Endothelial cell of umbilical vein (primary cell): ENCODE data around the gene FAM120B. TPM values are rescaled to one million over a fixed set of nuclear protein-coding genes. Genes with fewer than 3 reads are reported as not detected.

Experiments used
- BruUV-seq: library from RNA; stranded (reverse); fragments of 400-500 nt; replicated peaks from 2 replicates; lab custom pipeline; 2021; lab: Mats Ljungman, UMichigan
- CTCF ChIA-PET: fragments of 300-600, 350-600 bp; sonication (Branson Sonifier 250); formaldehyde crosslinking; loops from one replicate; lab custom pipeline; 2021; ENCODE audit warnings: antibody characterized with exemption, inconsistent platforms; lab: Charles Lee
- POLR2A ChIA-PET: fragments of 300-600, 350-600 bp; sonication (Branson Sonifier 250); formaldehyde crosslinking; loops from one replicate; lab custom pipeline; 2021; ENCODE audit warnings: antibody characterized with exemption, inconsistent platforms; lab: Charles Lee
- DNase-seq: peaks from one replicate; pipeline ENCODE4 v3.0.0-alpha.2; 2011; ENCODE audit warnings: low read depth, low spot score
- FAIRE-seq: peaks from 2 replicates; lab custom pipeline; 2011; peaks lifted over from hg19 to GRCh38; lab: Jason Lieb, UNC
- H2AFZ ChIP-seq: 2 replicates; pipeline ENCODE4 v1.6.0; 2012; ENCODE audit warnings: low read depth, low read length, control low read depth, inconsistent platforms
- H3K27ac ChIP-seq: 2 replicates; pipeline ENCODE4 v1.5.1; 2011; ENCODE audit warnings: low read depth, mild to moderate bottlenecking, control low read depth, low read length, moderate library complexity; ENCODE audit not compliant: insufficient read depth
- H3K27me3 ChIP-seq, 2 experiments: 2 replicates each; pipeline versions ENCODE4 v1.6.0 to v1.6.1; 2011; ENCODE audit warnings: low read length in 2 of 2, mixed read lengths in 1 of 2; ENCODE audit not compliant: control insufficient read depth in 2 of 2, insufficient read depth in 2 of 2
- H3K36me3 ChIP-seq, 2 experiments: 2 replicates in 1 of 2; 3 replicates in 1 of 2; pipeline ENCODE4 v1.5.1; 2011; ENCODE audit warnings: low read length in 2 of 2, mild to moderate bottlenecking in 1 of 2, moderate library complexity in 1 of 2; ENCODE audit not compliant: control insufficient read depth in 2 of 2, insufficient read depth in 2 of 2; ENCODE audit errors: extremely low read depth in 1 of 2
- H3K4me1 ChIP-seq: 3 replicates; pipeline ENCODE4 v1.5.1; 2011; ENCODE audit warnings: mild to moderate bottlenecking, low read length; ENCODE audit not compliant: control insufficient read depth, insufficient read depth; ENCODE audit errors: extremely low read depth
- H3K4me2 ChIP-seq: 2 replicates; pipeline ENCODE4 v1.6.1; 2011; ENCODE audit warnings: low read length, control low read depth, mixed read lengths; ENCODE audit not compliant: insufficient read depth
- H3K4me3 ChIP-seq, 3 experiments: fragments of 200-600 bp in 1 of 3; sonication (generic), shearing (Covaris generic) in 1 of 3; replicated peaks in 1 of 3; 2 replicates each; pipeline ENCODE4 v1.5.1; 2011 to 2016; ENCODE audit warnings: control low read depth in 3 of 3, low read length in 3 of 3, mild to moderate bottlenecking in 2 of 3, inconsistent platforms in 1 of 3, low read depth in 1 of 3, moderate library complexity in 1 of 3; ENCODE audit not compliant: insufficient read depth in 1 of 3
- H3K79me2 ChIP-seq: 2 replicates; pipeline ENCODE4 v1.6.0; 2012; ENCODE audit warnings: low read length, inconsistent platforms; ENCODE audit not compliant: control insufficient read depth, insufficient read depth
- H3K9ac ChIP-seq: replicated peaks from 2 replicates; pipeline ENCODE3; 2011; ENCODE audit warnings: low read length, control low read depth; ENCODE audit not compliant: insufficient read depth; ENCODE audit errors: extremely low read depth
- H3K9me1 ChIP-seq: replicated peaks from 3 replicates; pipeline ENCODE4 v1.6.0; 2011; ENCODE audit warnings: mild to moderate bottlenecking, low read length; ENCODE audit not compliant: control insufficient read depth, insufficient read depth; ENCODE audit errors: extremely low read depth
- H3K9me3 ChIP-seq: replicated peaks from 2 replicates; pipeline ENCODE4 v1.5.1; 2012; ENCODE audit warnings: low read length, inconsistent platforms; ENCODE audit not compliant: control insufficient read depth, insufficient read depth
- H4K20me1 ChIP-seq: replicated peaks from 2 replicates; pipeline ENCODE3; 2011; ENCODE audit warnings: mild to moderate bottlenecking, low read length; ENCODE audit not compliant: control insufficient read depth, insufficient read depth; ENCODE audit errors: extremely low read depth
- EZH2 ChIP-seq: IDR thresholded peaks from 2 replicates; pipeline ENCODE4 v1.6.1; 2012; ENCODE audit warnings: borderline replicate concordance, low read depth, mild to moderate bottlenecking, moderate library complexity, low read length, inconsistent platforms; ENCODE audit not compliant: severe bottlenecking
- FOS ChIP-seq: IDR thresholded peaks from 2 replicates; pipeline ENCODE4 v1.6.1; 2011; ENCODE audit warnings: mild to moderate bottlenecking, low read length, moderate library complexity, borderline replicate concordance; ENCODE audit not compliant: insufficient read depth
- GATA2 ChIP-seq: IDR thresholded peaks from 2 replicates; pipeline ENCODE4 v1.7.0; 2011; ENCODE audit warnings: low read depth, mild to moderate bottlenecking, moderate library complexity, mixed read lengths, low read length; ENCODE audit not compliant: insufficient read length, insufficient read depth
- JUN ChIP-seq: IDR thresholded peaks from 2 replicates; pipeline ENCODE4 v1.6.1; 2011; ENCODE audit warnings: borderline replicate concordance, low read depth; ENCODE audit not compliant: insufficient read length, insufficient read depth
- MYC ChIP-seq: IDR thresholded peaks from one replicate; pipeline ENCODE4 v1.6.1; 2011; ENCODE audit warnings: mild to moderate bottlenecking, low read depth, low read length
- POLR2A ChIP-seq: IDR thresholded peaks from 2 replicates; pipeline ENCODE4 v1.6.1; 2012; ENCODE audit warnings: low read depth, mild to moderate bottlenecking, control low read depth, low read length
- POLR2AphosphoS5 ChIP-seq: IDR thresholded peaks from 2 replicates; pipeline ENCODE4 v1.6.1; 2012; ENCODE audit warnings: low read depth, mild to moderate bottlenecking, control low read depth, low read length, moderate library complexity; ENCODE audit not compliant: insufficient read depth
- dilution Hi-C: fragments of 300-500 bp; cut with MboI; formaldehyde crosslinking; loops from one replicate; pipeline ENCODE4 v1.15.0; 2019; ENCODE audit warnings: low sequenced_read_pairs; ENCODE audit not compliant: extremely low pct_ligation_motif_present
- intact Hi-C: fragments of 100-400 bp; cut with micrococcal nuclease; formaldehyde crosslinking; loops from one replicate; pipeline ENCODE4 v1.10.0; 2022
- polyA plus RNA-seq, 4 experiments: library from polyadenylated mRNA; depleted of rRNA in 3 of 4; stranded (reverse) in 3 of 4; unstranded in 1 of 4; fragments of >200 nt; gene quantifications; 2 replicates each; pipeline versions ENCODE4 v1.2.1 to v1.2.3, GENCODE V29; 2011 to 2012; ENCODE audit warnings: missing spikeins in 1 of 4
- total RNA-seq: library from RNA; stranded (reverse); gene quantifications from 2 replicates; pipeline ENCODE4 v1.2.3, GENCODE V29; 2021
- TF ChIP-seq, protein P1 (sequence below), 2 donors: IDR thresholded peaks; 1 replicate in 1 of 2; 2 replicates in 1 of 2; pipeline ENCODE4 v1.5.1; 2011; ENCODE audit warnings: low read length in 2 of 2, mild to moderate bottlenecking in 2 of 2, moderate library complexity in 2 of 2, control low read depth in 1 of 2, inconsistent platforms in 1 of 2, low read depth in 1 of 2; ENCODE audit not compliant: insufficient read depth in 1 of 2; ENCODE audit errors: extremely low read depth in 1 of 2
- TF ChIP-seq, protein P2 (sequence below): IDR thresholded peaks from 2 replicates; pipeline ENCODE4 v1.6.1; 2011; ENCODE audit not compliant: insufficient read depth, insufficient read length

The FAM120B gene
- total and polyA plus RNA-seq, 2 donors (not counting 3 experiments of a cell fraction or from before 2014, with no cell fraction given), result 10.8 to 28.2 TPM

DNA sequence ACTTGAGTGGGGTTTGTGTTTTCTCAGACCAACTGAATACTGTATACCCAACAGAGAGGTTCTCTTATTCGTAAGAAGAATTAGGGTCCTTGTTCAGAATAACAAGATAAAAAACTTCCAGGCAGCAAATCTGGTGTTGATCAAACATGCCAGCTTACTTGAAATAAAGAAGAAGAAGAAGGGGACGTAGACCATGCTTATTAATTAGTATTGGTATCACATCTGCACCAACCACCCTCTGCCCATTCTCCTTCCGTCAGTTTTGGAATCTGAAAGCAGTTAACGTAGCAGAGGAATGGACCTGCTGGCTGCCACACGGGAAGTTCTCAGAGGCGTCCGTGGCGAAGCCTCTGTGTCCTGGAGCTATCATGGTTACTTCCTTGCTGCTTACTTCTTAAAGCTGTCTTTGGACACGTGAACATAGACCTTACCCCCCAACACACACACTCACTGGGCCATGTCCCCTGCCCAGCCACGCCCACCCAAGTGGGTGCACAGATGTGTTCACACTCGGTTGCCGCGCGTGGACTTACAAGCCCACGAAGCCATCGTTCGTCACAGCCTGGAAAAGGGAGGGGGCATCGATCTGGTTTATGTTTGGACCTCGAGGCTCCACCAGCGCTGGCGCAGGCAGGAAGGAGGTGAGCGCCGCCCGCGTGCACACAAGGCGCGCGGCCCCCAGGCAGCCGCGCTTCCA is 11.6 kb upstream of the FAM120B start:
- Histone ChIP-seq H3K9ac (no peak overlapping the region), H3K36me3 (no peaks in the 10 kb centered on the region), H2AFZ (peak overlapping the region; percentile 79), H3K27me3 (peaks cover 29 to 62% of the 10 kb centered on the region in 2 experiments), H3K4me2 (peak overlapping the region; percentile 71), H3K79me2 (no peaks in the 10 kb centered on the region), H3K27ac (no peak overlapping the region), H3K9me1 (no peaks in the 10 kb centered on the region), H4K20me1 (no peaks in the 10 kb centered on the region), H3K9me3 (no peaks in the 10 kb centered on the region), H3K4me1 (peaks cover 18% of the 10 kb centered on the region), H3K4me3 (peak overlapping the region in 2 of 3 experiments; percentile 34 to 36)
- no peak for TF ChIP-seq JUN
- no peak for TF ChIP-seq POLR2A
- TF ChIP-seq, protein P1, sequence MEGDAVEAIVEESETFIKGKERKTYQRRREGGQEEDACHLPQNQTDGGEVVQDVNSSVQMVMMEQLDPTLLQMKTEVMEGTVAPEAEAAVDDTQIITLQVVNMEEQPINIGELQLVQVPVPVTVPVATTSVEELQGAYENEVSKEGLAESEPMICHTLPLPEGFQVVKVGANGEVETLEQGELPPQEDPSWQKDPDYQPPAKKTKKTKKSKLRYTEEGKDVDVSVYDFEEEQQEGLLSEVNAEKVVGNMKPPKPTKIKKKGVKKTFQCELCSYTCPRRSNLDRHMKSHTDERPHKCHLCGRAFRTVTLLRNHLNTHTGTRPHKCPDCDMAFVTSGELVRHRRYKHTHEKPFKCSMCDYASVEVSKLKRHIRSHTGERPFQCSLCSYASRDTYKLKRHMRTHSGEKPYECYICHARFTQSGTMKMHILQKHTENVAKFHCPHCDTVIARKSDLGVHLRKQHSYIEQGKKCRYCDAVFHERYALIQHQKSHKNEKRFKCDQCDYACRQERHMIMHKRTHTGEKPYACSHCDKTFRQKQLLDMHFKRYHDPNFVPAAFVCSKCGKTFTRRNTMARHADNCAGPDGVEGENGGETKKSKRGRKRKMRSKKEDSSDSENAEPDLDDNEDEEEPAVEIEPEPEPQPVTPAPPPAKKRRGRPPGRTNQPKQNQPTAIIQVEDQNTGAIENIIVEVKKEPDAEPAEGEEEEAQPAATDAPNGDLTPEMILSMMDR (IDR thresholded peaks at IDR 0.05; ENCODE audit: extremely low read depth in 1 of 2, insufficient read depth in 1 of 2, low read depth in 1 of 2, low read length in 2 of 2), result no peak
- TF ChIP-seq, protein P2, sequence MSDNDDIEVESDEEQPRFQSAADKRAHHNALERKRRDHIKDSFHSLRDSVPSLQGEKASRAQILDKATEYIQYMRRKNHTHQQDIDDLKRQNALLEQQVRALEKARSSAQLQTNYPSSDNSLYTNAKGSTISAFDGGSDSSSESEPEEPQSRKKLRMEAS, result no peak
- TF ChIP-seq MYC, result no peak
- no peak for TF ChIP-seq POLR2AphosphoS5
- no peak for TF ChIP-seq EZH2
- no peak for TF ChIP-seq FOS
- no peak for TF ChIP-seq GATA2
- FAIRE-seq (no peak), DNase-seq (no peak)
- POLR2A ChIA-PET, result no interaction called here
- dilution Hi-C loops, result no loop called here
- no TSS peak for BruUV-seq
- CTCF ChIA-PET, result interaction anchor here (1.5 to 7.1 kb wide), 2 partner anchors 222 to 463 kb away, joined by 4 to 62 read pairs; no protein-coding TSS in a partner anchor
- intact Hi-C loops, result loop anchor here (5.0 kb wide), 2 partner anchors 333 to 443 kb away; no protein-coding TSS in a partner anchor
